ENCODE measurements around the gene RASAL2.

GRCh38 chr1:178075333-178075732, 18.6 kb upstream of the RASAL2 start:
- no peak for TF ChIP-seq NFE2L2 (conservative IDR thresholded peaks at IDR 0.05; ENCODE audit: low read length)
- no peak for TF ChIP-seq SMC3 (IDR thresholded peaks at IDR 0.05)

Measured in A549 (cell line).